ENCODE results near the gene ERCC6L2.

ERCC6L2 gene

DNA sequence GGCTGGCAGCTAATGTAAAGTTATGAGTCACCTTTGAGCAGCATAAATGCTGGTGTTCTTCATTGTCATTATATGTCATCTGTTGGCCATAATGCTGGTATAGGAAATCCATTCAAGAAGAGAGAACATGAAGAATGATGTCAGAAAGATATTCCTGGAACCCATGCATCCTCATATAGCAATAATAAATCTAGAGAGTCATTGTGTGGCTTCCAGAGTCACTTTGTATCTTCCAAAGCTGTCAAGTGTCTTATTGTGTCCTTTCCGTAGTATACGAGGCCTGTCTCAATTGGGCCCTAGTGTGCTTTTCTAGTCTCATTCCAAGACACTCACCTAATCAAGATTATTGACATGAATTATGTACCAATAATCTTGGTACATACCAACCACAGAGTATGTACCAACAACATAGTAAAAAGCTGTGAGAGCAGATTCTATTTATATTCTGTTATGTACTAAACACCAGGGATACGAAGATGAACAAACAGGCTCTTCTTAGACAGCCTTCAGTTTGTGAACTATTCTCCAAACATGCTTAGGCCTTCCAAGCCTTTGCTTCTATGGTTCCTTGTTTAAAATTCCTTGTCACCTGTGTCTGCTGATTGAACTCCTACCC lies 110.1 kb downstream of the ERCC6L2 start:
- DNase-seq, result no peak

DNA sequence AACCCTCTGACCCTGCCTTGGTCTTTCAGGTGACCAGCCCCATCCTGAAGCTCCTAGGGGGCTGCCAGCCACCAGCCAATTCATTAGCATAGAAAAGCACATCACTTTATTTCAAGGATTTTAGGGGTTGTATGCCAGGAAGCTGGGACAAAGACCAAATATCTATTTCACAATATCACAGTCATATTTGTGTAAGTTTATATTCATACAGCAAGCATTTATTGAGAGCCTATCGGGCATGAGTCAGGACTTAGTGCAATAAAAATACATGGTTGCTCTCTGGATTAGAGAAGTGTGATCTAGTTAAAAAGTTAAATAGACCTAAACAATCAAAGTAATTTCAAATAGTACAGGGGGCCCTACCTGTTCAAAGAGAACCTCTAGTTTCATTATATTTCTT lies 113.8 kb downstream of the ERCC6L2 start:
- DNase-seq, result no peak

DNA sequence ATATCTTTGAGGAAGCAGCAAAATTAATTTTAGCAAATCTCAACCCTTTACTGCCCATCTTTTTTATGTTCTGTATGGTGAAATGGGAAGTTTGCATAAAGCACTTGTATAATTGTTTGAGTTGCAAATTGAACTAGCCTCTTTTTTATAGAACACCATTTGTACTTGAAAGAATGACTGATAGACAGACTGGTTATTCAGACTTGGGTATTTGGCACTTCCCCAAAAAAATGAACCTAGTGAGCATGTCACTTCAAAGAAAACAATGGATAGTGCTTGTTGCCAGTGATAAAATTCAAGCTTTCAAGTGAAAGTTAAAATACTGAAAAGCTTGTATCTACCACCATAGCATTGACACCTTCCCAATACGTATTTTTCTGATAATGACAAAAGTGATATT lies 115.8 kb downstream of the ERCC6L2 start:
- DNase-seq, result no peak

DNA sequence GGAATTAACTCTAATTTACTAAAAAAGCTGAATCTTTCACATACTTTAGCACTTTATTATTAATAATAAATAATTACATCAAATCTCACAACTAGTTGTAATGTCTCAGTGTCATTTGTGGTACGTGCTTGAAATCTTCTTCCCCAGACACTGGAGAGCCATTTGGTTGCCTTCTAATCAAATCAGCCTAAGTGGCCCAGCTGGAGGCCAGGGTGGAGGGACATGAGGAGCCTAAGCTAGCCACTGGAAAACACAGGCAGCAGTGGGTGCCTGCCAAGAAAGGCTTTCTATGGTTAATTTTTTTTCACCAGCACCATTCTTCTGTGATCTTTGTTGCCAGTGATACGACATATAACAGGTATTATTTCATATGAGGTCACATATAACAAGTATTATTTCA lies 117.0 kb downstream of the ERCC6L2 start:
- no peak for DNase-seq

DNA sequence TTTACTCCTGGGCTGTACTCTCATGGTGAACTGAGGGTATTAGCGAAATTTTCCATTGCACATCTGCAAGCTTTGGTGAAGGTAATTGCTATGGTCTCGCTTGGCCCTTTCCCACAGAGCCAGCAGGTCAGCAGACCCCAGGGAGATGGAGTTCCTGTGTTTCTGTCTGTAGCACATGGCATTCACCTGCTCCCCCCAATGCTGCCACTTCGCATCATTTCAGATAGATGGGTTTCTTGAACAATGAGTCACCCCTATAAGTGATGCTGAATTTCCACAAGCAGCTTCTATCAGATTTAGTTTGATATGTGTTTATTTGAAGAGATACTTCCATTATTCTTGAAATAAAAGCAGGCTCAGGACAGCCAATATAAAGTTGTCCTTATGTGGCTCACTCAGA lies 117.8 kb downstream of the ERCC6L2 start:
- DNase-seq, result no peak

DNA sequence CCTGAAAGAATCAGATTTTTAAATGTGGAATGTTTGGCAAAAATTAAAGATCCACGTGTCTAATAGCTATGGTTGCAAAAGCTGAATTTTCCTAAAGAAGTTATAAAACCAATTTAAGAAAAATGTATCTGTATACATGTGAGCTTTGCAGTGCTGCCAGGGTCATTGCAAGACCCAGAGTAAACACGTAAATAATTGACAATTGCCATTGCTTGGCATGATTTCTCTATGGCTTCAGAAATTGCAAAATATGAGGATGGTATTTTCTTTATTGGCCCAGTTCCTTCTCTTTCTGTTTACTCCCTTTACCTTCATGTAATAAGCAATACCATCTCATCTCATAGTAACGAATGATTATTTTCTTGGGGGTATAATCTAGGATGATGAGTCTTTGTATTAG lies 123.9 kb downstream of the ERCC6L2 start:
- no peak for DNase-seq

DNA sequence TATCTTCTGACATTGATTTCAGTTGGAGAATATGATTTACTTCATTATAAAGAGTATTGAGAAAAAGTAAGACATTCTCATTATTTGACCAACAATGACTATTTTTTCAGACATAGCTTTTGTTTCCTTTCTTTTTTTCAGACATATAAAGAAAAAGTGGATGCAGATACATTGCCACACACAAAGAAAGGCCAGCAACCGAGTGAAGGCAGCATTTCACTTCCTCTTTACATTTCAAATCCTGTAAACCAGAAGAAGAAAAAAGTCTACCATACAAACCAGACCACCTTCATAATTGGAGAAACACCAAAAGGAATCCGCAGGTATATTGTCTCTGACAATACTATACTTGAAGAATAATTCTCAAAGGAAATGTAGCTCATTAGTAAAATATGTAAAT lies 128.9 kb downstream of the ERCC6L2 start:
- DNase-seq, result no peak

DNA sequence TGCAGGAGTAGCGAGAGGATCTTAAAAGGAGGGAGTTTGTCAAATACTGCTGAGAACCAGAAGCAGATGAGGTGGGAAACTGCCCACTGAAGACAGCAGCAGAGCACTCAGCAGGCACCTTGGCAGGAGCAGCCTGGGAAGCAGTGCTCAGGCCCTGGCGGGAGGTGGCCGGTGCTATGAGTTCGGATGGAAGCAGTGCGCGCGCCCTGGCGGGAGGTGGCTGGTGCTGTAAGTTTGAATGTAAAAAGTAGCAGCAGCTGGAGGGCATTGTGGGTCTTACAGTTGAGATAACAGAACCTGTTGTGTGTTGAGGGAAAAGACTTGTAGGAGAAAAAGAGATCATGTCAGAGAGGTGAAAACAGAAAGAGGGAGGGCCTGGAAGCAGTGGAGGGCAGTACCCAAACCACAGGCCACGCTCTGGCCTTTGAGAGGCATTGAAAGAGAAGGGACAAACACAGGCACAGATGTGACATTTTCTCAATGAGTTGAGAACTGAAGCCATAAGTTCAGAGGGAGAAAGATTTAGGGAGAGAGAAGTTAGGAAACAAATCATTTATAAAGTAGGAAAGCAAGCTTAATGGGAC lies 130.9 kb downstream of the ERCC6L2 start:
- DNase-seq, result no peak

DNA sequence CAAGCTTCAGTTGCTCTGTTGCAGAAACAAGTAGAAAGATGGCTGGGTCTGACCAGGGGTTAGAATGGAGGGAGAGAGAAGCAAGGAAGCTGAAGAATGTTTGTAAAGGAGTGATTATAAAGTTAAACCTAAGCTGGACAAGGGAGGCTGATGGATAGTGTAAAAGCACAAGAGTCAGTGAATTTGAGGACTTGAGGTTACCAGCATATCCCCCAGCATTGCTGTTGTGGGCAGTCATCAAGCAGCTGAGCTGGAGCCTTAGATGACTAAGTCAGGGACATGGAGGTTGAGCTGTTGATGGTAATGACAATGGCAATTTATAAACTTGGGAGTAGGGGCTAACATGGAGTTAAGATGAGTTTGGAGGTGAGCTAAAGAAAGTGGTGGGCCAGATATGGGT lies 131.5 kb downstream of the ERCC6L2 start:
- no peak for DNase-seq

DNA sequence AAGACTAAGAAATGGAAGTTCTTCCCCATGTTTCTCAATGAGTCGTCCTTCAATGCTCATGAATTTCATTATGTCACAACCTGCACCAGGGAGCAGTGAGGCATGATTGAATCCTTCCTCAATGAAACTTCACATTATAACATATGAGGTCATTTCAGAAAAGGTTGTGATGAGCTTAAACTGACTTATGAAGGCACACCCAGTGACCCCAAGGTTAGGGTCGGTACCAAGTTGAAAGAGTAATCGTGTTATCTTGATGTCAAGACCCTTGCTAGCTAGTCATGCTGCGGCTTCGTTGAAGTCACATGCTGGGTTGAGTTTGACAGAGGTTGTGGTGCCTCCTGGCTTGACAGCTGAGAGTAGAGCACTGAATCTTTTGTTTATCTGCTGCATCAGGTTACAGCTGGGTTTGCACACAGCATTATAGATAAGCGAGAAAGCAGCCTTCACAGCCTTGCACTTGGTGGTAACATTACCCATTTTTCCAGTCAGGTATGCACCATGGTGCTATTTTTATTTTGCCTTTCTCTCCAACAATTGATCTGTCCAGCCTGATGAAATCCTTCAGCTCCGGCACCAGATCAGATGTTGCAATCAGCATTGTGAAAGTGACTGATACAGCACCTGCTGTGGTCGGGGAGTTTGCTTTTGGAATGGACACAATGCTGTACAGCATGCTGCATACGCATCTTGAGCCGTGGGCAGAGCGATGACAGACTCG lies 133.2 kb downstream of the ERCC6L2 start:
- DNase-seq, result no peak

DNA sequence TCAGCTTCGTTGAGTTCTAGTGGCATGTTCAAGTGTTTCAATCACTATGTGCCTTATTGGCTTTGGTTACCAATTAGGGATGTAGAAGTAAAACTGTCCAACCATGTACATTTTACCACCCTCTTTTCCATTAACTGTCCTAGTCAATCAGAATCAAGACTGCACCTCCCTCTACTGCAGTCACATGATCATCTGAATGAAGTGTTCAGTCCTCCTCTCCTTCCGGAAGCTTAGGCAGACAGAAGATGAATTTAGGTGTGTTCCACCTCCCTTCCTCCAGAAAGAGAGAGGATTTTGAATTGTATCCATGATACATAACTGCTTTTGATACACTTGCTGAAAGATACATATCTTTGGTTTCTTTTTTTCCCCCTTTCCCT lies 133.7 kb downstream of the ERCC6L2 start:
- DNase-seq, result no peak

DNA sequence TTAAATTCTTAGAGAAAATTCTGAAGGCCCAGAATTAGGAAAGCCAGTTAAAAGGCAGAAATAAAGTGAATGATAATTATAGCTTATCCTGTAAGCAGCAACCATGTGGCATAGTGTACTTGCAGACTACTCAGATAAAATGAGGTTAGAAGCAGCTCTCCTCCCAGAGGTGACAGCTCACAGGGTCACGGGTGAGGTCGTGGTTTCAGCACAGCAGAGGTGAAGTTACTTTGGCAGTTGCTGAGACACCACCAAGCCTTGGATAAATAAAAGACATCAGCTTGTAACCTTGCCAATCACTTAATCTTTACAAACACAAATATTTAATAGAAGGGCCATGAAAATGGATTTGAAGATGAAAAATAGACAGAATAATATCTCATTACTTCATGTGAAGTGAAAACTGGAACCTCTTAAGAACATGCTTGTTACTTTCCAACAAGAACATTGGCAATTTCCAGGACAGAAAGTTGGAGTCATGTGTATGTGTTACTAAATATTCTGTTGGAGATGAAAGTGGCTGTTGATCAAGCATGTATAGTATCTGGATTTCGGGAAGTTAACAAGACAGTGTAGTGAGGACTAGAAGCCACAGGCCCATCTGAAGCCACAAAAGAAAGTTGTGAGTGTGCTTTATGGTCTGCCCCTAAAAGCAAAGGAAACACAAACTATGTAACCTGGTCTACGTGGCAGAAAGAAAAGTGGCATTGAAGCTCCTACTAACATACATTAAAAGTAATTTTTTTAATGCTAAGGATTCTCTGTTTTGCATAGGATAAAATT lies 134.4 kb downstream of the ERCC6L2 start:
- DNase-seq, result no peak

DNA sequence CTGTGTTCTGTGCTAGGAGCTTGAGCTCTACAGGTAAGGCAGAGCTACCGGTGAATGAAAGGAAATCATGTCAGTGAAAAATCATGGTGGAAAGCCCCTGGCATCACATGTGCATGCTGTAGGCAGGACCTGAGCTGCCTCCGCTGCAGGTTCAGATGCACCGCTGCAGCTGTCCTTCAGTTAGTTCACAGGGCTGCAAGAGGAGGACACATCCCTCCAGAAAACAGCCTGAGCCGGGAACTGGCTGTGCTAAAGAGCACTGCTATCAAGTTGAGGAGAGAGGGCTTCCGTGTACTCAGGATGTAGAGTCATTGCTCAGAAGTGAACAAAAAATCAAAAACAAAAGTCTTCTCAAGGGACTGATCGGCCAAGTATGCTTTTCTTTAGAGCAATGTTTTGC lies 138.6 kb downstream of the ERCC6L2 start:
- DNase-seq, result no peak

DNA sequence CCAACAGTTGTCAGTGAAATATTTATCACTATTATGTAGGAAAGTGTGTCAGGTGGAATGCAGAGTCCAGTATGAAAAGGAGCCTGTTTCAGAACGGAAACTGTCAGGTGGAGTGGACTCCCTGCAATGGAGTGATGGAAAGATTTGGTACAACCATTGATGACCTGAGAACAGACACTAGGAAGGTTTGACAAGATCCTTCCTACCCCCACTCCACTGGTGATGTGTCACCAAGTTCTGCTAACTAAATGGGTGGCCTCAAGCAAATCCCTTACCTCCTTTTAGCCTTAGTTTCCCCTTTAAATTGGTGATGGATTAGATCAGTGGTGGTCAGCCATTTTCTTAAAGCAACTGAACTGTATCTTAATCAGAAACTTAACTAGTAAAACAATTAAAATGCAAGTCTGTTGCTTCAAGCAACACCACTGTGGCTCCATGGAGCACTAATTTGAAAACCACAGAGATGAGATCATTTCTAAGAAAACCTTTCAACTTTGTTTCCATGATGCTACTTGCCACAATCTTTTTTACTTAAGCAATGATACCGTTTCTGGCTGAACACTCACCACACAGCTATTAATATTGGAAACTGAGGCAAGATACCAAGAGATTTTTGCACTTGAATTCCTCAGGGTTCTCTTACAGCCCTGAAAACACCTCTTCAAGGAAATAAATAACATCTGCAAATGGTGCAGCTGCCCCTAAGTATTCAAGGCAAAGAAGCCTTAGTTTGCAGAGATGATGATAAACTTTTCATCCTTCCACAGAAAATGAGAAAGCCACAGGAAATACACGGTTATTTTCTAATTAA lies 140.6 kb downstream of the ERCC6L2 start:
- no peak for DNase-seq

Measured in DMS79 (cell line).